DMS153 treated with DMSO at 0.1 percent for 48 hours (cell line): ENCODE data around the gene IFNAR1.

ENCODE experiments used
- DNase-seq: peaks from one replicate; lab custom pipeline; 2025; ENCODE audit not compliant: unreplicated experiment; lab: John Stamatoyannopoulos, UW

IFNAR1 gene

DNA sequence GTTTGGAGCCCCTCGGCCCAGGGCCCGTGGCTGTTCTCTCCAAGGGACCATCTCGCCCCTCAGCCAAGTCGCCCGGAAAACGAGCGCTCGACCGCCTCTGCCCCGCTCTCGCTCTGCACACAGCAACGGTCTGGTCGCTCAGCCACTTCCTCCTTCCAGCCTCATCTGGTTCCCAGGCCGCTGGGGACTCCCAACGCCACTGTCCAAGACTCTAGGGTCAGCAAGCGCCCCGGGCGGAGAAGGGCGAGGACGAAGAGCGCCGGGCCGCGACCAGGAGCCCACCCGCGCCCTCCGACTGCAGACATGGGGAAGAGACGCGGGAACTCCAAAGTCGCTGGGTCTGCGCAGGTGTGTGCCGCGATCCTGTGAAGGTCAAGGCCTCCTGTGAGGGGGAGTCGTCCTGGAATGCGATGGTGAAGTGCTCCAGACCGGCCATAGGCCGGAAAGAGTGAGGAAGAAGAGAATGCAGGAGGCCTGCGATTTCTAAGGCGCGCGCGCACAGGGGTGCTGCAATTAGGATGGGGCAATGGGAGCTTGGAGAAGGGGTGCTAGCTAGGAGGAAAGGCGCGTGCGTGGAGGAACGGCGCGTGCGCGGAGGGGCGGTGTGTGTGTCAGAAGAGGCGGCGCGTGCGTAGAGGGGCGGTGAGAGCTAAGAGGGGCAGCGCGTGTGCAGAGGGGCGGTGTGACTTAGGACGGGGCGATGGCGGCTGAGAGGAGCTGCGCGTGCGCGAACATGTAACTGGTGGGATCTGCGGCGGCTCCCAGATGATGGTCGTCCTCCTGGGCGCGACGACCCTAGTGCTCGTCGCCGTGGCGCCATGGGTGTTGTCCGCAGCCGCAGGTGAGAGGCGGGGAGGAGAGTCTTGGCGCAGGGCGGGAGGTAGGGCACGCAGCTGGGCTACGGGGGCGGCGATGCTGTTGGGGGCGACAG is at the start of gene IFNAR1:
TSS of gene IFNAR1 (plus strand) at position 680 of the 931 bp plus-strand sequence. CDS start at position 766, 86 bp downstream.
- peak; percentile 98 for DNase-seq

DNA sequence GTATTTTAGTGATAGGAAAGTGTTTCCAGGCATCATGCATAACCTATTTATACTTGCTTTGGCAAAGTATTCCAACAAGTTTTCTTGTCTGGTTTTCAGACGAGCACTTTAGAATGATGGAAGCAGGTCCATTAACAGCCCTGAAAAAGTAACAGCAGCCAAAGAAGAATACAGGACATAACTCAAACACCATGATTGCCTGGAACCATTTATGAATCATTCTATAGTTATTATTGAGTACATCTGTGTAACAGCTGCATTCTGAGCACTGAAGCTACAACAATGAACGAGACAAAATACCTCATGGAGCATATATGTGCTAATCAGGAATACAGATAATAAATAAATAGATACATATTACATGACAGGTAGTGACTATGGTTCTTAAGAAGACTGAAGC is 46.0 kb upstream of the IFNAR1 start:
- DNase-seq: no peak

DNA sequence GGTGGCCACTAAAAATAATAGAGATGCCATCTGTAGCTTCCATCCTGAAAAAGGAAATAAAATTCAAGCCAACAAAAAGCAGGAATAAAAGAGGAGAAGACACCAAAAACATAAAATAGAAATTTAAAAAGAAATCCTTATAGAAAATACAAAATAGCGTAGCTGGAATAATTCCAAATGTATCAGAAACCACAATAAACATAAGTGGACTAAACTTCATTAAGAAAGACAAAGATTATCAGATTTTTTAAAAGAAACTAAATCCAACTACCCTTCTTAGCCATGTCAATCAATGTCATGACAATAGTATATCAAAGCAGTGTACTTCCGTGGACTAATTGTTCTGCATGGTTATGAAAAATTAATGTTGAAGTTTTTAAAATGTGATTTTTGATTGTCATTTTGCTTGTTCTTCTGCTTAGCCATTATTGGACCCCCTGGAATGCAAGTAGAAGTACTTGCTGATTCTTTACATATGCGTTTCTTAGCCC is 45.4 kb upstream of the IFNAR1 start:
- DNase-seq: no peak

DNA sequence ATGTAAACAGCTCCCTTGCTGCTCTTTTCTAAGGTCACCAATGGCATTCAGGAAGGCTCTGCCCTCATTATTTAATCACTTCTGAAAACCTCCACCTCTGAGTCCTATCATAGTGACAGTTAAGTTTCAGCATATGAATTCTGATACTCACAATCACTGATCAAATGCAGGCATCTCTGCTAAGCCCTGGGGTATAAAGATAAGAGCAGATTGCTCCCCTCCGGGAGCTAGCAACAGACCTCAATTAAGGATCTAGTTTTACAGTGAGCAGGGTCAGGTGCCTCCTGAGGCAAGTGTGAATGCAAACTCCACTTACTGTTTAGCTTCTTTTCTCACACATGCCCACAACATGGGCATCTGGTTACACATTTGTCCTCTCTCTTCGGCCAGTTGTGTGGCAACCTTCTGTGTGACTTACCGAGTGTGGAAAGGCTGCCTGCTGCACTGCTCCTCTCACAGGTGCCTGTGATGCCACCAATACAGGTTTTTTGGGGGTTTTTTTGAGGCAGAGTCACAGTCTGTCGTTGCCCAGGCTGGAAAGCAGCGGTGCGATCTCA is 43.6 kb upstream of the IFNAR1 start:
- no peak for DNase-seq

DNA sequence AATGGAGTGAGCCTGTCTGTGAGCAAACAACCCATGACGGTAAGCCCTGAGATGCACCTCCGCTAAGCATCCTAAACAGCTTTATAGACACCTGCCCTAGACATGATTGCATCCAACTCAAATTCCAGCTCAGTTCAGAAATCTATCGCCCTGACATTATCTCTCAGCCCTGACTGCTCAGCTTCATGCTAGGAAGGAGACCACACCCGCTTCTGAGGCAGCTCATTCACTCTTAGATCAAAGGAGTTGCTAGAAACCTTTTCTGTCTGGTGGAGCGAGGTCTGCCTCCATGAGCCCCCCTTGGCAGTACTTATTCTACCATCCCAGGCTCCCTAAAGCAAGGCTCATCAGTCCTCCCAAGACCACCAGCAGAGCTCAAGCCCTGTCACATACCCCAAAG is 41.6 kb upstream of the IFNAR1 start:
- DNase-seq: no peak

DNA sequence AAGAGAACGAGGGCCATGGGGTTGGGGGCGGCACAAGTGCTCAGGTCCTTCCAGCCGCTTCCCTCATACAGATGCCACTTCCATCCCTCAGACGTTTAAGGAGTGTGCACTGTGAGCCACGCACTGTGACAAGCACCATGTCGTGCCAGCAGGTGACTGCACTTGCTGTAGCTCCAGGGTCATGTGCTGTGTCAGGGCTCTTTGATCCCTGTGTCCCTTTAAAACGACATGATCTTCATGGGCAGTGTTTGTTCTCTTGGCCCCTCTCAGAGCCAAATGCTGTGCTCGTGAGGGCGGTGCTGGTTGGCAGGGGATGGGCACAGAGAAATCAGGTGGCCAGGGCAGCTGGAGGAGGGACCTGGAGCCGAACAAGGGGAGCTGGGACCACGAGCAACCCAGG is 38.7 kb upstream of the IFNAR1 start:
- DNase-seq: no peak

DNA sequence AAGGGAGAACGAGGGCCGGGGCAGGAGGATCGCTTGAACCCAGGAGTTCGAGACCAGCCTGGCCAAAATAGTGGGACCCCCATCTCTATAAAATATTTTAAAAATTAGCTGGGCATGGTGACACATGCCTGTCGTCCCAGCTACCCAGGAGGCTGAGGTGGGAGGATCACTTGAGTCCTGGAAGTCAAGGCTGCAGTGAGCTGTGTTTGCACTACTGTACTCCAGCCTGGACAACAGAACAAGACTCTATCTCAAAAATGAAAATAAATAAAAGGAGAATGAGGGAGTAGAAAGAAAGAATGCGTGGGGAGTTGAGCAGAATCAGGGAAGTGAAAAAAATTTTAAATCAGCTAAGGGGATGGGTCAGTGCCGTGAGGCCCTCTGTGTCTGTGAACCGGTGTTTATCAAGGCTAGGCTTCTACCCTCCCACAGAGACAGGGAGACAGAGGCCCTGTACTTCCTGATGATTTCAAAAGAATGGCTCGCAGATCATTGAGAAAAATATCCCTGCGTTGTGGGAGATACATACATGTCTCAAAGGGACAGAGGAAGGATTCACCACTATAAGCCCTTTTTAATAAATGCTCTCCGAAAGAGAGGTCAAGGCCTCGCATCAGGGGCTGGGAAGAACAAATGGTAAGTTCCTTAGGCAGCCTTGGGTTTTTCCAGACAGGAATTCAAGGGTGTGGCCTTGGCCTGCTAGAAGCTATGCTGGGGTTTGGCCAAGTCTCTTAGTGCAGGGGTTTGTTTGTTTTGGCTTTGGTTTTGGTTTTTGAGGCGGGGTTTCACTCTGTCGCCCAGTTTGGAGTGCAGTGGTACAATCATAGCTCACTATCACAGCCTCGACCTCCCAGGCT is 37.9 kb upstream of the IFNAR1 start:
- no peak for DNase-seq

DNA sequence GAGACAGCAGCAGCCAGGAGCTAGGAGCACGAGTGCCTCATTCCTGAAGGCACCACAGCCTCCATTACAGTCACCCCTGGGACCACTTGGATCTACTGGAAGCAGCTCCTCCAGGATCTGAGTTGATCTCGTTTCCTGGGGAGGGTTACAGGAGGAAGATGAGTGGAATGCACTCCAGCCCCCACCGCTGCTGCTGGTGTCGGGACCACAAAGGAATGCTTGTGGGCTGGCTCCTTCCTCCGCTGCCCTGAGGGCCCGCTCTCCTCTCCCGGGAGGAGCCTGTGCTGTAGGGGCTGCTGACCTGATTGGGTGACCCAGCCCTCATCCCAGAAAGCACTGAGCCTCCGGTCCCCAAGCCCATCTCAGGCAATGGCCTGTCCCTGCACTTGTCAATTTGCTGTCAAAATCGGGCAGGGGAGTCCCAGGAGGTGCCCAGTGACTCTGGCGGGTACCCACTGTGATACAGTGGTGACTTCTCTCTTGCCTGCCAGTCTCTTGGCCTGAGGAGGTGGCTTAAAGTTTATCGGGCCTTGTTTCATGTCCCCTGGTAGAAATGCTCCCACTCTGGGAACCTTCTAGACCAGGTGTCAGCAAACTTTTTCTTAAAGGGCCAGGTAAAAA is 35.5 kb upstream of the IFNAR1 start:
- no peak for DNase-seq

DNA sequence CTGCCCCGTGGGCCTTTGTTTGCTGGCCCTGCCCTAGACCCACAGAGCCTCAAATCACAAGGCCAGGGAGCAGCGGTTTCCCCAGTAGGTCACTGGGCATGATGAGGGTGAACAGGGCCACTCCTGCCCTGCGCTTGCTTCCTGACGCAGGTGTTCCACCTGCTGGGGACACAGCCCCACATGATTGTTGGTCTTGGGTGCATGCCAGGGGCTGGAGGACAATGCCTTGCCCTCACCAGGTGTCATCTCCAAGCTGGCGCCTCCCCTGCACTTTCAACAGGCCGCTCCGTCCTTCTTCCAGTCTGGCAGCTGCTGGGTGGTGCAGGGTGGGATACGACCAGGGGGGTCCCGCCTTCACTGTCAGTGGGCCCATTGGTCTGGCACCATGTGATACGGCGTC is 34.3 kb upstream of the IFNAR1 start:
- no peak for DNase-seq

DNA sequence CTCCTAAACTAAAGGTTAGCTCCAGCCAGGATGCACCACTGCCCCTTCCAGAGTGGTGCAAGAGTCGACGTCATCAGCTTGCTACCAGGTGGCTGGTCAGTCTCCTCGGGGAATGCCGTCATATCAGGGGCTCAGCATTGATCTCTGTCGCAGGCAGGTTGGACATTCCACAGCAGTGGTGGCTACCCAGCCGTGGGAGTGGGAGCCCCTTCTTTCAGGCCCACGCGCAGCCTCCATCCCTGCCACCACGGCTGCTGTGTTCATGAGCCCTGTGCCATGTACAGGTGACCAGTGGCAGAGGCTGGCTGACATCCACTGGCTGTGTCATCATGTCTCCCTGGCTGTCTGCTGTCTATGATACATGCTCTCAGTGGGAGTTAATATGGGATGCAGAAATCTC is 33.1 kb upstream of the IFNAR1 start:
- DNase-seq: no peak

DNA sequence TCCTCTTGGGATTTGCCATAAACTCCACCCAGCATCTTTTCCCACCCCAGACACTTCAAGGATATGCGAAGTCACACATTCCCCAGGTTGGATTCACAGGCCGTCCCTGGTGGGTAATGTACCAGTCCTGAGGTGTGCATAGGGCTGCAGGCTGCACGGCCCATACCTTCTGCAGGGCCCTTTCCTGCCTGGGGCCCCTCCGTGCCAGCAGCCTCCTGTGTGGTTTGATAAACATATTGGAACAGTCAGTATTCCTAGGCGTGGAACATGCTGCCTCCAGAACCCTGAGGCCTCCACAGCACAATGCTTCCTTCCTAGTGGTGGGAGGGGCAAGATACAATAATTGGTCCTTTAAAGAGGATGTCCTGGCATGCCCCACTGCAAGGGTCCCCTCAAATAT is 32.0 kb upstream of the IFNAR1 start:
- no peak for DNase-seq

DNA sequence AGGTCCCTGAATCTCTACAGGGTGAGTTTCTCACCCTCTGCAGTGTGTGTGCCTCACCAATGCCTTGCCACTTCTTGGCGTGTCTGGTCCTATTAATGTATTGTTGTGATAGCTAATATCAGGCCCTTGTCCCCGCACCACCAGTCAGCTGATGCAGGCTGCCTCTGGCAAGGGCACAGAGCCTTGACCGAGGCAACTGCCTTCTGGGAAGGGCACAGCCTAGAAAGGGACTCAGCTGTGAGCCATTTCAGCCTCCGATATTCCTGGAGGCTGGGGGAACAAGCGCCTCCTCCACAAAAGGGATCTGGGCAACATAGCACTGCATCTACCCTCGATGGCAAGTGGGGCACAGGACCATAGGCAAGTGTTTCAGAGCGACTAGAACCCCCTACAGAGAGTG is 31.6 kb upstream of the IFNAR1 start:
- no peak for DNase-seq

DNA sequence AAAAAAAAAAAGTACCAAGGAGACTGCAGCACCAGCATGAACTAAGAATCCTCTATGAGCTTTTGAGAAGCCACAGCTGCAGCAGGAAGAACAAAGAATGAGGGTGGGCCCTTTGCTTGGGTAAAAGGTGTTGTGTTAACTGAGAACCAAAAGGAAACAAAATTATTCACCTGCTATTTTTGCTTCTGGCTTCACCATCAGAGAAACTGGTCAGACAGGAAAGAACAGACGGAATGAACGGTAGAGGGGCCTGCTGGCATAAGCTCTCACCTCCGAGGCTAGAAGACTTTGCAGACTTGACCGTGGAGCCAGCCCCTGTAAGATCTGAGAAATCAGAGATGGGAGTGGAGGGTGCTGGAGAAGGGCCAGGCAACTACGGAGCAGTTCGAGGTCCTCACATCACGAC is 31.0 kb upstream of the IFNAR1 start:
- DNase-seq: no peak

DNA sequence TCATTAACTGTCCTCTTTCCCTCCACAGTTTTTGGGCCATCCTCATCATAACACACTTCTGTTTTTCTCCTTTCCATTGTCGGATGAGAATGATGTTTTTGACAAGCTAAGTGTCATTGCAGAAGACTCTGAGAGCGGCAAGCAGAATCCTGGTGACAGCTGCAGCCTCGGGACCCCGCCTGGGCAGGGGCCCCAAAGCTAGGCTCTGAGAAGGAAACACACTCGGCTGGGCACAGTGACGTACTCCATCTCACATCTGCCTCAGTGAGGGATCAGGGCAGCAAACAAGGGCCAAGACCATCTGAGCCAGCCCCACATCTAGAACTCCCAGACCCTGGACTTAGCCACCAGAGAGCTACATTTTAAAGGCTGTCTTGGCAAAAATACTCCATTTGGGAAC is 28.6 kb upstream of the IFNAR1 start:
- no peak for DNase-seq

DNA sequence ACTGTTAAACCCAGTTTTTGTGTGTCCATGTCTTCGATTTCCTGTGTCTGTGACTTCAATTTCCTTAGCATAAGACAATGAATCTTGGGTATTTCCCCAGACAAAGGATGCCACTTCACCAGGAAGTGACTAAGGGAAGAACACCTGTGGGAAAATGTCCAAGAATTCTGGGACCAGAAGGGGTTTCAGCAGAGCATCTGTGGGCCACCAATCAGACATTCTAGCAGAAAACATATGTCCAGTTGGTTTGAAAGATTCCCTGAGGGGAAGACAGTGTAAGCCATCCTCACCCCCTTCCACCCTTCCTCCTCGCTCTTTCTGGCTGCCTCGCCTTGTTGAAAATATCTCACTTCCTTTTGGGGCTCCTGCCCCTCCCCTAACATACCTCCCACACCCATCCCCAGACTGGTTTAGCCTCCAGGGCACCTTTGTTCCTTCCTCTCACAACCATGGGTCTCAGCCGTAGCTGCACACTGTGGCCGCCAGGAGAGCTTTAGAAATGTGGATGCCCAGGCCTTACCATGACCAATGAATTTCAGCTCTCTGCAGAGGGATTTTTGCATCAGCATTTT is 25.5 kb upstream of the IFNAR1 start:
- no peak for DNase-seq

DNA sequence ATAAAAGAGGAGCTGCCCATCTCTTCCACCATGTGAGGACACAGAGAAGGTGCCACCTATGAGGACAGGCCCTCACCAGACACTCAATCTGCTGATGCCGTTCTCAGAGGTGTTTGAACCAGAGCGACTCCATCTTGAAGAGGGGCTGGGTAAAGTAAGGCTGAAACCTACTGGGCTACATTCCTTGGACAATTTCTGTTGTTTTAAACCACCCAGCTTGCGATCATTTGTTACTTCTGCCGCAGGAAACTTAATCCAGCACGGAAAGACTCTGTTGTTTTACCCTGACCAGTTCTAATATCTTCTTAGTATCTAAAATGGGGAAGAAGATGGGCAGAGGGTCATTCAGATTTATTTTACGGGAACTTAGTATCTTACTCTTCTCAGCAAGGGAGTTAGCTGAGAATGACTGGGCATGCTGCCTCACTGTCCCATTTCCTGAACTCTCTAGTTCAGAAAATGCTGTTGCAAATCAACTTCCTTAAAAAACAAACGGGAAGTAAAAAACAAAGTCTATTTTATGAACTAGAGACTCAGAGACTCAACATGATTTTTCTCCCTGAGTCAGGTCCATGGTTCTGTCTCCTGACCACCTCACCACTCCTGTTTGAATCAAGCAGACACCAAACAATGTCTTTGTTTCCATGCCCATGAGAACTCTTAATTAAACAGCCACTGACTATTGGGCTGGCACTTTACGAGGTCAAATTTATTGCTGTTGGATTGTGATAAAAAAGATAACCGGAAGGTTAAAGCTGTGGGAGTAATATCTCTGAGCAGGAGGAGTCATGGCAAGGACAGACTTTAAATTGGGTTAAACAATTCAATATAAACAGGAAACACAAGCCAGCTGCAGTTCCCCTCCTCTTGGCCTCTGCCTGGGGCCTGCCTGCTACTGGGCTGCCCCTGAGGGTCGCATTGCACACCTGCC is 23.8 kb upstream of the IFNAR1 start:
- peak; percentile 82 for DNase-seq

DNA sequence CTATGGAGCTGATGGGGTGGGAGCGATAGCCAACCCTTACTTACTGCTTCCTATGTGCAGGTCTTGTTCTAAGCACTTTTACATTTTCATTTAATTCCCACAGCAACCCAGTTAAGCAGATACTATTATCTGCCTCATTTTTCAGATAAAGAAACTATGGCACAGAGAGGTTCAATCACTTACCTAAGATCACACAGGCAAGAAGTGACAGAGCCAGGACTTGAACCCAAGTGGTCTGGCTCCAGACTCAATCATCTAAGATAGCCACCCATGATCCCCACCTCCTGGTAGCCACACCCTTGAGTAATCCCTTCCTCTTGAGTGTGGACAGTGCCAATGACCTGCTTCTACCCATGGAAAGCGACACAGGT is 23.2 kb upstream of the IFNAR1 start:
- DNase-seq: no peak

DNA sequence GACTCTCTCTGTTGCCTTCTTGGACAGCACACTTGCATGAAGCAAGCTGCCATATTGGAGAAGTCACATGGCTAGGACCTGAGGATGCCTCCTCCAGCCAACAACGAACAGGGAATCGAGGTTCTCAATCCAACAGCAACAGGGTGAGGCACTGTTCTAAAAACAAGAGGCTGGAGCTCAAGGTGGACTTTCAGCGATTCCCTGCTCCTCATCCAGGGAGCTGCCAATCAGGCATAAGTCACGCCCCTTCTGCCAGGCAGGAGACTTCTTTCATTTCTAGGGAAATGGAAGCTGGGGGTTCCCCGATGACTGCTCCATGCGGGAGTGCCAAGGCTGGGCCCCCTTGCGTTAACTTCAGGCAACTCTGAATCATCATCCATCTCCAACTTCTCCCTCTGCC is 22.7 kb upstream of the IFNAR1 start:
- no peak for DNase-seq

DNA sequence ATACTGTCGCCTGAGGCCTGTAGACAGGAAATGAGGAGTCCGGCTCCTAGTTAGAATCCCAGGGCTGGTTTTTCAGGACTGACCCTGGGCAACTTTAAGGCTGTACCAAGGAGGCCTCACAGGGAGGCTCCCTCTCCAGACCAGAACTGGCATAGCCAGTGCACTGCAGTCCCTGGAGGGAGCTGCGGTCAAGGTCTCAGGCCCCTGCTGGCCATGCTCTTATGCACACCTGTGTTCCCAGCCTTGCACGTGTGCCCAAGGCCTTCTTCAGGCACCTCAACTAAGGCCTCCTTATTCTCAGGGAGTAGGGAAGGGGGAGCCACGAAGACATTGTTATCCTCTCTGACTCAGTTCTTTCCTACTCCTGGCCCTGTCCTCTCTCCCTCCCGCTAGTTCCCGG is 22.0 kb upstream of the IFNAR1 start:
- DNase-seq: no peak

DNA sequence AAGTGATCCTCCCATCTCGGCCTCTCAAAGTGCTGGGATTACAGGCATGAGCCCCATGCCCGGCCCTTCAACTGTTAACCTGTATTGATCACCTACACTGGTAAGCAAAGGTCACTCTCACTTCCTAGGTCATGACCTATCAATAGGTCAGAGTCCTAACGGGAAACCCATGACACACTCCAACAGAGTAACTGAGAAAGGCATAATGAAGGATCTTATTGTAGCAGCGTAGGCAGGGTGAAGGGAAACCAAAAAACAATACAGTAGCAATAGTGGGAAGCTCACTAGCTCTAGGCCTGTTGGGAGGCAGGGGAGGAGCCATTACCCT is 19.5 kb upstream of the IFNAR1 start:
- no peak for DNase-seq
